GM12872 (cell line): Measurements from ENCODE around the gene BTRC.

Experiments used
- CTCF ChIP-seq: IDR thresholded peaks from 3 replicates; pipeline ENCODE4 v1.5.1; 2011; ENCODE audit warnings: low read depth, mild to moderate bottlenecking, low read length, moderate library complexity; ENCODE audit not compliant: insufficient read depth

The BTRC gene

GRCh38 chr10:101512738-101513137 lies 158.8 kb downstream of the BTRC start:
- TF ChIP-seq CTCF: no peak

GRCh38 chr10:101513733-101514132 lies 159.8 kb downstream of the BTRC start:
- no peak for TF ChIP-seq CTCF

- no peak for TF ChIP-seq CTCF
Measured at GRCh38 chr10:101525848-101526247, 171.9 kb downstream of the BTRC start.

GRCh38 chr10:101529207-101529606 lies 175.2 kb downstream of the BTRC start:
- TF ChIP-seq CTCF: no peak

GRCh38 chr10:101529725-101530553 lies 176.0 kb downstream of the BTRC start:
- TF ChIP-seq CTCF: no peak

GRCh38 chr10:101535949-101536348 lies 182.0 kb downstream of the BTRC start:
- TF ChIP-seq CTCF: no peak

GRCh38 chr10:101536800-101537199 lies 182.8 kb downstream of the BTRC start:
- TF ChIP-seq CTCF: peak; percentile 52
